HepG2 (cell line): Measurements from ENCODE around the gene RPL23. TPM values are rescaled to one million over a fixed set of nuclear protein-coding genes. Genes with fewer than 3 reads are reported as not detected.
A peak's percentile ranks its signal among the peaks of the same experiment; 100 is the strongest.

ENCODE experiments used
- DR1 ChIP-seq: sonication (generic); formaldehyde crosslinking; IDR thresholded peaks from 2 replicates; pipeline ENCODE4 v1.8.0; 2021; ENCODE audit warnings: mild to moderate bottlenecking, missing genetic modification reagents, inconsistent platforms
- HOXD1 ChIP-seq: sonication (generic); formaldehyde crosslinking; IDR thresholded peaks from 2 replicates; pipeline ENCODE4 v1.5.0; 2020; ENCODE audit warnings: missing genetic modification reagents
- NFATC3 ChIP-seq: sonication (generic); formaldehyde crosslinking; IDR thresholded peaks from 2 replicates; pipeline ENCODE4 v1.5.1; 2020; ENCODE audit warnings: mild to moderate bottlenecking, missing genetic modification reagents
- PRDM15 ChIP-seq: sonication (generic); formaldehyde crosslinking; IDR thresholded peaks from 2 replicates; pipeline ENCODE4 v1.4.0; 2020; ENCODE audit warnings: missing genetic modification reagents
- ZNF563 ChIP-seq: sonication (generic); formaldehyde crosslinking; IDR thresholded peaks from 2 replicates; pipeline ENCODE4 v1.8.0; 2022; ENCODE audit warnings: mild to moderate bottlenecking, moderate library complexity, missing genetic modification reagents
- ZNF574 ChIP-seq: sonication (generic); formaldehyde crosslinking; IDR thresholded peaks from 2 replicates; pipeline ENCODE4 v1.4.0; 2020; ENCODE audit warnings: missing genetic modification reagents
- polyA plus RNA-seq, 8 experiments: library from polyadenylated mRNA; depleted of rRNA in 3 of 8; stranded (reverse) in 7 of 8; unstranded in 1 of 8; fragments of >200 nt; fragmentation: Illumina TruSeq in 4 of 8; extraction: Trizol in 4 of 8; gene quantifications; 2 replicates each; pipeline versions ENCODE4 v1.2.1 to v1.2.3, GENCODE V29; 2011 to 2016; ENCODE audit warnings: low read depth in 4 of 8, missing spikeins in 1 of 8, mixed read lengths in 1 of 8; ENCODE audit not compliant: insufficient read depth in 1 of 8
- total RNA-seq, 5 experiments: library from RNA; depleted of rRNA; stranded (reverse); fragments of >200 nt; fragmentation: Illumina TruSeq; extraction: Trizol; gene quantifications; 2 replicates each; pipeline ENCODE4 v1.2.3, GENCODE V29; 2016; ENCODE audit warnings: low read depth in 1 of 5
- TF ChIP-seq, protein P1 (sequence below): sonication (generic); formaldehyde crosslinking; IDR thresholded peaks from 2 replicates; pipeline ENCODE4 v1.9.0; 2022; ENCODE audit warnings: missing genetic modification reagents, mild to moderate bottlenecking, borderline replicate concordance
- TF ChIP-seq, protein P2 (sequence below): sonication (generic); formaldehyde crosslinking; IDR thresholded peaks from 2 replicates; pipeline ENCODE4 v1.4.0; 2020; ENCODE audit warnings: mild to moderate bottlenecking, low read depth, missing genetic modification reagents
- TF ChIP-seq, protein P3 (sequence below): sonication (generic); formaldehyde crosslinking; IDR thresholded peaks from 2 replicates; pipeline ENCODE4 v1.4.0; 2020; ENCODE audit warnings: missing genetic modification reagents, borderline replicate concordance
- TF ChIP-seq, protein P4 (sequence below): sonication (generic); formaldehyde crosslinking; IDR thresholded peaks from 2 replicates; pipeline ENCODE4 v1.4.0; 2020; ENCODE audit warnings: missing genetic modification reagents, mild to moderate bottlenecking, borderline replicate concordance

RPL23 gene
- total and polyA plus RNA-seq, 2 of the 13 experiments (the other 11 are each of a cell fraction or from before 2014, with no cell fraction given), result 2,790 to 4,860 TPM

DNA sequence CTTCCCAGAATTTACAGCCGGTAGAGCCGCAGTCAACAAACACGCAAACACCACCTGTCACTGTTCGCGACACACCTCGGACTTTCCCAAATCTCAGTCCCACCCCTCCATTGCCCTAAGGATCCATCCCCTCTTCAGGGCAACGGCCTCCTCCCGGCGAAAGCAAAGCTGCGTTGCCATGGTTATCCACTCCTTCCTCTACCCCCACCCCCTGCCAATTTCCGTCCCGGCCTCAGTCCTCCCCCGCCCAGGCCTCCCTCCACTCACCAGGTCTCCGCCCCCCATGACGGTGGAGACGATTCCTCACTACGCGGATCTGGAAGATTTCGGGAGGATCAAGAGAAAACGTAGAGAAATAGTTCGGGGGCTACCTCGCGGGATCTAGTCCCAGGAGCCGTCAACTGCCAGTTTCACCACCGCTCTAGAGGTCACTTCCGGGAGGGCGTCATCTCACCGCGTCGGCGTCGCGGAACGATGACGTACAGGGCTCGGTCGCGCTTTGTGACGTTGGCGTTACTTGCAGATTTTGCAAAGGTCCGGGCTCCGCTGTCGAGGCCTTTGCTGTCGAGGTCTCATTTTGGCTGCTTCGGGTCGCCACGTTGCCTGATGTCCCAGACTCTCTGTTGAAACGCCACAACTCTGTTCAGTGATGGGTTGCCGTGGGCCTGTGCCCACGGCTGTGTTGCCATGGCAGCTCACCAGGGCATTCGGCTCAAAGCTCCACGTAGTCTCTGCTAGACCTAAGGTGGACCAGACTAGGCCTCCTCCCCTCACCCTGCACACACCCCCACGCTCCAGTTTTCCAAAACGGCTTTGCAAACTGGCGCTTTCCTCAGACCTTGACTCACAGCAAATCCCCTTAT lies 28.4 kb downstream of the RPL23 start, which contains the start of gene CWC25 (continued):
- TF ChIP-seq, protein P1, sequence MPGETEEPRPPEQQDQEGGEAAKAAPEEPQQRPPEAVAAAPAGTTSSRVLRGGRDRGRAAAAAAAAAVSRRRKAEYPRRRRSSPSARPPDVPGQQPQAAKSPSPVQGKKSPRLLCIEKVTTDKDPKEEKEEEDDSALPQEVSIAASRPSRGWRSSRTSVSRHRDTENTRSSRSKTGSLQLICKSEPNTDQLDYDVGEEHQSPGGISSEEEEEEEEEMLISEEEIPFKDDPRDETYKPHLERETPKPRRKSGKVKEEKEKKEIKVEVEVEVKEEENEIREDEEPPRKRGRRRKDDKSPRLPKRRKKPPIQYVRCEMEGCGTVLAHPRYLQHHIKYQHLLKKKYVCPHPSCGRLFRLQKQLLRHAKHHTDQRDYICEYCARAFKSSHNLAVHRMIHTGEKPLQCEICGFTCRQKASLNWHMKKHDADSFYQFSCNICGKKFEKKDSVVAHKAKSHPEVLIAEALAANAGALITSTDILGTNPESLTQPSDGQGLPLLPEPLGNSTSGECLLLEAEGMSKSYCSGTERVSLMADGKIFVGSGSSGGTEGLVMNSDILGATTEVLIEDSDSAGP (CRISPR knock-in tag), result peak; percentile 97
- TF ChIP-seq ZNF574 (peak; percentile 97), ZNF563 (CRISPR knock-in tag) (peak; percentile 63), PRDM15 (CRISPR knock-in tag) (no peak), DR1 (CRISPR knock-in tag) (peak; percentile 95), NFATC3 (CRISPR knock-in tag) (peak; percentile 90; the same call in 1 of the 2 replicates), HOXD1 (CRISPR knock-in tag) (peak; percentile 70; the same call in 1 of the 2 replicates)
- TF ChIP-seq, protein P2, sequence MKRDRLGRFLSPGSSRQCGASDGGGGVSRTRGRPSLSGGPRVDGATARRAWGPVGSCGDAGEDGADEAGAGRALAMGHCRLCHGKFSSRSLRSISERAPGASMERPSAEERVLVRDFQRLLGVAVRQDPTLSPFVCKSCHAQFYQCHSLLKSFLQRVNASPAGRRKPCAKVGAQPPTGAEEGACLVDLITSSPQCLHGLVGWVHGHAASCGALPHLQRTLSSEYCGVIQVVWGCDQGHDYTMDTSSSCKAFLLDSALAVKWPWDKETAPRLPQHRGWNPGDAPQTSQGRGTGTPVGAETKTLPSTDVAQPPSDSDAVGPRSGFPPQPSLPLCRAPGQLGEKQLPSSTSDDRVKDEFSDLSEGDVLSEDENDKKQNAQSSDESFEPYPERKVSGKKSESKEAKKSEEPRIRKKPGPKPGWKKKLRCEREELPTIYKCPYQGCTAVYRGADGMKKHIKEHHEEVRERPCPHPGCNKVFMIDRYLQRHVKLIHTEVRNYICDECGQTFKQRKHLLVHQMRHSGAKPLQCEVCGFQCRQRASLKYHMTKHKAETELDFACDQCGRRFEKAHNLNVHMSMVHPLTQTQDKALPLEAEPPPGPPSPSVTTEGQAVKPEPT, result peak; percentile 85; the same call in 1 of the 2 replicates
- TF ChIP-seq, protein P3, sequence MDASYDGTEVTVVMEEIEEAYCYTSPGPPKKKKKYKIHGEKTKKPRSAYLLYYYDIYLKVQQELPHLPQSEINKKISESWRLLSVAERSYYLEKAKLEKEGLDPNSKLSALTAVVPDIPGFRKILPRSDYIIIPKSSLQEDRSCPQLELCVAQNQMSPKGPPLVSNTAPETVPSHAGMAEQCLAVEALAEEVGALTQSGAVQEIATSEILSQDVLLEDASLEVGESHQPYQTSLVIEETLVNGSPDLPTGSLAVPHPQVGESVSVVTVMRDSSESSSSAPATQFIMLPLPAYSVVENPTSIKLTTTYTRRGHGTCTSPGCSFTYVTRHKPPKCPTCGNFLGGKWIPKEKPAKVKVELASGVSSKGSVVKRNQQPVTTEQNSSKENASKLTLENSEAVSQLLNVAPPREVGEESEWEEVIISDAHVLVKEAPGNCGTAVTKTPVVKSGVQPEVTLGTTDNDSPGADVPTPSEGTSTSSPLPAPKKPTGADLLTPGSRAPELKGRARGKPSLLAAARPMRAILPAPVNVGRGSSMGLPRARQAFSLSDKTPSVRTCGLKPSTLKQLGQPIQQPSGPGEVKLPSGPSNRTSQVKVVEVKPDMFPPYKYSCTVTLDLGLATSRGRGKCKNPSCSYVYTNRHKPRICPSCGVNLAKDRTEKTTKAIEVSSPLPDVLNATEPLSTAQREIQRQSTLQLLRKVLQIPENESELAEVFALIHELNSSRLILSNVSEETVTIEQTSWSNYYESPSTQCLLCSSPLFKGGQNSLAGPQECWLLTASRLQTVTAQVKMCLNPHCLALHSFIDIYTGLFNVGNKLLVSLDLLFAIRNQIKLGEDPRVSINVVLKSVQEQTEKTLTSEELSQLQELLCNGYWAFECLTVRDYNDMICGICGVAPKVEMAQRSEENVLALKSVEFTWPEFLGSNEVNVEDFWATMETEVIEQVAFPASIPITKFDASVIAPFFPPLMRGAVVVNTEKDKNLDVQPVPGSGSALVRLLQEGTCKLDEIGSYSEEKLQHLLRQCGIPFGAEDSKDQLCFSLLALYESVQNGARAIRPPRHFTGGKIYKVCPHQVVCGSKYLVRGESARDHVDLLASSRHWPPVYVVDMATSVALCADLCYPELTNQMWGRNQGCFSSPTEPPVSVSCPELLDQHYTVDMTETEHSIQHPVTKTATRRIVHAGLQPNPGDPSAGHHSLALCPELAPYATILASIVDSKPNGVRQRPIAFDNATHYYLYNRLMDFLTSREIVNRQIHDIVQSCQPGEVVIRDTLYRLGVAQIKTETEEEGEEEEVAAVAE, result peak; percentile 89
- TF ChIP-seq, protein P4, sequence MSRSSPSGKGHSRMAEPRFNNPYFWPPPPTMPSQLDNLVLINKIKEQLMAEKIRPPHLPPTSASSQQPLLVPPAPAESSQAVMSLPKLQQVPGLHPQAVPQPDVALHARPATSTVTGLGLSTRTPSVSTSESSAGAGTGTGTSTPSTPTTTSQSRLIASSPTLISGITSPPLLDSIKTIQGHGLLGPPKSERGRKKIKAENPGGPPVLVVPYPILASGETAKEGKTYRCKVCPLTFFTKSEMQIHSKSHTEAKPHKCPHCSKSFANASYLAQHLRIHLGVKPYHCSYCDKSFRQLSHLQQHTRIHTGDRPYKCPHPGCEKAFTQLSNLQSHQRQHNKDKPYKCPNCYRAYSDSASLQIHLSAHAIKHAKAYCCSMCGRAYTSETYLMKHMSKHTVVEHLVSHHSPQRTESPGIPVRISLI (CRISPR knock-in tag), result peak; percentile 79
